GM21723 (cell line): ENCODE results near the gene ALDH8A1.

Experiments used
- ATAC-seq: cut with Tn5 transposase; IDR thresholded peaks from one replicate; pipeline ENCODE4 v1.9.1; 2021; ENCODE audit warnings: mild to moderate bottlenecking, moderate library complexity; ENCODE audit not compliant: unreplicated experiment

Gene ALDH8A1, protein sequence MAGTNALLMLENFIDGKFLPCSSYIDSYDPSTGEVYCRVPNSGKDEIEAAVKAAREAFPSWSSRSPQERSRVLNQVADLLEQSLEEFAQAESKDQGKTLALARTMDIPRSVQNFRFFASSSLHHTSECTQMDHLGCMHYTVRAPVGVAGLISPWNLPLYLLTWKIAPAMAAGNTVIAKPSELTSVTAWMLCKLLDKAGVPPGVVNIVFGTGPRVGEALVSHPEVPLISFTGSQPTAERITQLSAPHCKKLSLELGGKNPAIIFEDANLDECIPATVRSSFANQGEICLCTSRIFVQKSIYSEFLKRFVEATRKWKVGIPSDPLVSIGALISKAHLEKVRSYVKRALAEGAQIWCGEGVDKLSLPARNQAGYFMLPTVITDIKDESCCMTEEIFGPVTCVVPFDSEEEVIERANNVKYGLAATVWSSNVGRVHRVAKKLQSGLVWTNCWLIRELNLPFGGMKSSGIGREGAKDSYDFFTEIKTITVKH

DNA sequence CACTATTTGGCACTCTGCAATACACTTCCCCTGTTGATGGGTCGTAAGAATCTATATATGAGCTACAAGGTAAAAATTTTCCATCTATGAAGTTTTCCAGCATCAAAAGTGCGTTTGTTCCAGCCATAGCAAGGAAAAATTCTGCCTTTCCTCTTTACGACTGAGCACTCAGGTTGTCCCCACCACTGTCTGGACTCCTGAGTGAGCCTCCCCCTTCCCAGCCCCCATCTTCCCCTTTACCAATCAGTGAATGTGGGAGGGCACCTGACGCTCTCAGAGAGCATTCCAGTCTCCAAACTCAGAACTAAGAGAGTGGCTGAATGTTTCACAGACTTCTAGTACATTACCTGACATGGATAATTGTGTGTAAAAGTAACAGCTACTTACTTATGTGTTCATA is at the start of gene ALDH8A1:
Gene ALDH8A1, minus strand, starts transcription at position 175 of the 400 bp plus-strand sequence. Its CDS starts 48 bp downstream, at position 127.
- ATAC-seq, result no peak

DNA sequence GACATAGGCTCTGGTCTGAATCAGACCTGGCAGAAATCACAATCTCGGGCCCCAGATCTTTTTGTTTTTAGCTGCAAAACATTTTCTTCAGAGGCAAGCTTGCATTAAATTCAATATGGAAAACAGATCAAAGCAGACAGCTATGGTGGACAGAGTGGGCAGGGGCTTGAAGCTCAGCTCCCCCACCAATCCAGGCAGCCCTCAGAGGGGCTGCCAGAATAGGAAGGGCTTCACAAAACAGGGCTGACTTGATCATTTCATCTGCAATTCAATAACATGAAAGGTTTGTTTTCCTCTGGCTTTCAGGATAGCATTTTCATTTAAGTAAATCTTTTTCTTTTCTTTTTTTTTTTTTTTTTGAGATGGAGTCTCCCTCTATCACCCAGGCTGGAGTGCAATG is 49.2 kb upstream of the ALDH8A1 start:
- ATAC-seq, result no peak

DNA sequence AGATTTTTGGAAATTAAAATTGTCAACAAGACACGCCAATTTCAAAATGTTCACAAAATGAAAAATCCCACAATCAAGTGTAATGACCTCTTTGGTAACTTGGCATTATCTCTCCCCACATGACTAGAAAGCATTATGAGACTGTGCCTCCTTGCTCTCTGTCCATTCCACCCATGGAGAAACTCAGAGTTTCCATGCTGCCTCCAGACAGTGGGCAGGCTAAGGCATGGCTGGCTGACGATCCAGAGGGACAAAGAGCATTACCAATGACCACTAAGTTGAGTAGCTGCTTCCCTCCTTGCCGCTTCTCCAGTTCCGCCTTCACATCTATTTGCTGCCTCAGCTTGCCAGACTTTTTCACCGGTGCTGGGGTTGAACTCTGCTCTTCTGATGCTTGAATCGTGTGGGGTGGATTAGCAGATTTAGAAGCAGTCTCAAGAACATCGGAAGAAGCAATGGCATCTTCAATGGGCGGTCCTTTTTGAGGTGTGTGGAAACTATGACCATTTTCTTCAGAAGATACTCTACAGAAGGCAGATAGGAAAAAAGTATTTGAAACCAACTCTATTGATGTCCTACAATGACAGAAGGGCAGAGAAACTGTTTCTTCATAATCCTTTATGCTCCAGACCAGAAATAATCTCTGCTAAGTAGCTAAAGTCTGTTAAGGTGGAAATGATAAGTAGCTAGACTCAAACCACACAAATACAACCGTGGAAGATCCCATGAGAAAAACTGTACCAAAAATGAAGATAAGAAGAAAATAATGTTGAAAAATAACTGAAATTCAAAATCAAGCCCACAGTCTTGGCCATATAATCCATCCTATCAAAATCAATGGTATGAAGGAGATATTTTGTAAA is 47.5 kb upstream of the ALDH8A1 start:
- no peak for ATAC-seq

DNA sequence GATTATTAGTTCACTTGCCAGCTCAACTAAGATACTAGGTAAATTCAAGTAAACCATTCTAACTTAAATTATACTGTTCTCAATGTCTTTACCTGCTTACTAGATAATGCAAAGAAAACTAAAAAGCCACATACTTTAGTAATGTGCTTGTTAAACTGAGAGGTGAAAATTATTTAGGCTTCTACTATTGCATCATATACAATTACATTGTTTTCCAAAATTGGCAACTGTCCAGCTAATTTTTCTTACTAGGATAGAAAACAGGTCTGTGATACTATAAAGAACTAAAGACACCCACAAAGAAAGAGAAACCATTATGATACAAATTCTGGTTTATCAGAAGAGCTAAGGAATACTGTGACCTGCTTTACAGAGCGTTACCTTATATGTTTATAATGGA is 45.6 kb upstream of the ALDH8A1 start:
- no peak for ATAC-seq

DNA sequence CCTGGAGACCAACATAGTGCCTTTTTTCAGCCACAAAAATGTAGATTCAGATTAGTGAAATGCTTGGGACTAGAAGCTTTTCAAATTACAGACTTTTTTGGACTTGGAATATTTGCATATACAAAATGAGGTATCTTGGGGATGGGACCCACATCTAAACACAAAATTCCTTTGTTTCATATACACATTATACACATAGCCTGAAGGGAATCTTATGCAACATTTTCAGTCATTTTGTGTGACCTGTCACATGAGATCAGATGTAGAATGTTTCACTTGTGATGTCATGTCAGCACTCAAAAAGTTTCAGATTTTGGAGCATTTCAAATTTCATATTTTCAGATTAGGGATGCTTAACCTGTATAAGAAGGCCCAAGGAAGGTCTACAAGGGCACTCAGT is 44.5 kb upstream of the ALDH8A1 start:
- no peak for ATAC-seq

DNA sequence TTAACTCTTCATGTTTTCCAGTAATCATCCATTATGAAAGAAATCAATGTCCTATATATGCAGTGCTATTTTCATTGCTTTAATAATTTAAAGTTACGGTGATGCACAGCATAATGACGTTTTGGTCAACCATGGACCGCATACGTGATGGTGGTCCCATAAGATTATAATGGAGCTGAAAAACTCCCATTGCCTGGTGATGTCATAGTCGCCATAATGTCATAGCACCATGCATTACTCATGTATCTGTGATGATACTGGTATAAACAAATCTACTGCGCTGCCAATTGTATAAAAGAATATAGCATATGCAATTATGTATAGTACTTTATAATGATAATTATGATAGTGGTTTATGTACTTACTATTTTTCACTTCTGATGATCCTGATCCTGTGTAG is 42.3 kb upstream of the ALDH8A1 start:
- no peak for ATAC-seq

DNA sequence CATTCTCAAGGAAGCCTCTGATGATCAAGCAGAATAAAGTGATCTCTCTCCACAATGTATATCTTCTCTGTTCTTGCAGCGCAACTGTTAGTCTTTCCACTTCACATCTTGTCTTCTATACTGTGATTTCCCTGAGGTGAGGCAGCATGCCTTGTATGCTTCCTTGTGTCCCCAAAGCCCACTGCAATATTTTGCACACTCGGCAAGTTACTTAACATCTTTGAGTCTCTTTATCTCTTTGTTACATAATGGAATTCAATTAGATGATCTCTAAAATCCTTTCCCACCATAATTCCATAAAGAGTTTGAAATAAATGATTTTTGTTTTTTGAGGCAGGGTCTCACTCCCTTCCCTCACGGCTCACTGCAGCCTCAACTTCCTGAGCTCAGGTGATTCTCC is 40.4 kb upstream of the ALDH8A1 start:
- ATAC-seq, result no peak

DNA sequence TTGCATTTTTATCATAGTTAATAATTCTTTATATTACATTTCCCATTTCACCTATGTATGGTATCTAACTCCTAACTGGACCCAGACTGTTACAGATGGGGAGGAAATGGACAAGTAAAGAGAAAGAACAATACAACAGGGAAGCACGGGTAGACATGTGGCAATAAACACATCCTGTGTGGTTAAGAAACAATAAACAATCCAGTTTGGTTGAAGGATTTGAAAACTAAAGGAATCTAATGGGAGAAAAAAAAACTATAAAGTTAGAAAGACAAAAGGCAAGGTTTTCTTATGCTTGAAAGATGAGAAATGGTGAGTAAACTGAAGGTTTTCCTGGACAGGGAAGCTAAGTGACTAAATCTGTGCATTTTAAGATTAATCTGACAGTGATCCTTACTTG is 34.9 kb upstream of the ALDH8A1 start:
- no peak for ATAC-seq

DNA sequence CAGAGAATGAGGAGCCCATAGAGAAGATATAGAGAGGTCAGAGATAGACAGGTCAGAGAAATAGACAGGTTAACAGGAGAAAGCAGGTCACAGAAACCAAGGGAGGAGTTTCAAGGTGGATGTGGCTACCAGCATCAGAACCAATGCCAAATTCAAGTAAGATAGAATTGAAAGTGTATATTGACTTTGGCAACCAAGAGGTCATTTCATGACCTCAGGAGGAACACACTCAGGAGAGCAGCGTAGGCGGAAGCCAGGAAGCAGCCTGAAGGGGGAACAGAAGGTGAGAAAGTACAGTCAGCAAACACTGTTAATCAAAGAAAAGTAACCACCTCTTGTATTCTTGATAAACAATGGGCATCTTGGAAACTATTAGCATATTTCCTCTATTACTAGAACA is 33.9 kb upstream of the ALDH8A1 start:
- no peak for ATAC-seq

DNA sequence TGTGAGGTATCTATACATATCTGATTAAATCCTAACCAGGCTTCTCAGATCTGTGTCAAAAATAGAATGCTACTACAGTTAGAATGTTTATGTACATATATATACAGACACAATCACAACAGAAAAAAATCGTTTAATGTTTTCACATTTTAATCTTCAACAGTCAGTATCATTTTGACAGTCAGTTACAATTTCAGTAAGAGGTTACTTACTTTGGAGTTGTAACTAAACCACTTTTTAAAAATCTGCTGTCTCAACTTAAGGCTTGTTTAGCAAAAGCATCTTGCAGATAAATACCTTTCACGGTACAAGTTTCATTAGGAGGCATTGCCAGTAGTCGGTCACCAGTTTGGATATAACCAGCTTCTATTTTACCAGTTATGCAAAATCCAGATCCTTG is 32.3 kb upstream of the ALDH8A1 start:
- ATAC-seq, result no peak

DNA sequence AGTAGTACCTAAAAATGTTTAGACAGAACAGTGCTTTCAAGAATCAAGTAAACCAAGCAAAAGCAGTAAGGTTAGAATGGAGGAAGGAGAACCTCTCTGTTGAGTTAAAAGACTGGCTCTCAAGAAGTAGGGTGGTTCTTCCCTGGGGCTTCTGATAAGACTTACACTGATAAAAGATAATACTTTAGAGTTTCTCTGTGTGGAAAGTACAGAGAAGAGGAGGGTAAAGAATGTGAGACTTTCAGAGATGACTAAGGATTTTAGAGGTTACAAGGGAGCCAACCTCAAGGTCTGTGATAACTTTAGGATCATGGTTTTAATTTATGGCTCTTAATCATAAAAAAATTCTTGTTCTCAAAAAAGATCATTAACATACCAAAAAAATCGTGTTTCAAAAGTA is 30.9 kb upstream of the ALDH8A1 start:
- no peak for ATAC-seq

DNA sequence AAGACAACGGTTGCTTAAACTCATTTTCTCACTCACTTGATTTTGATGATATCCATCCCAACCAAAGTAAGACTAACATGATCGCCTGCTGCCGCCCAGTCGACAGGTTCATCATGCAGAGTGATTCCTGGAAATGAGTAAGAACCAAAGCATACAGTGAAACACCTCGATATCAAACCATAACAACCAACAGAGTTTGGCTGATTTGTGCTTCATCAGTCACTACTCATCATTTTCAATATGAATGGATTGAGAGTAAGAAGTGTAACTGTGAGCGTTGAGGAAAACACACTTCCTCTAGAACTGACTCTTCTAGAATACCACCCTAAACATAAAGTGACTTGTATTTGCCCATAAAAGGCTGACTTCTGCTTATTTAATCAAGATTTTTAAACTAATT is 29.2 kb upstream of the ALDH8A1 start:
- peak; percentile 88 for ATAC-seq

DNA sequence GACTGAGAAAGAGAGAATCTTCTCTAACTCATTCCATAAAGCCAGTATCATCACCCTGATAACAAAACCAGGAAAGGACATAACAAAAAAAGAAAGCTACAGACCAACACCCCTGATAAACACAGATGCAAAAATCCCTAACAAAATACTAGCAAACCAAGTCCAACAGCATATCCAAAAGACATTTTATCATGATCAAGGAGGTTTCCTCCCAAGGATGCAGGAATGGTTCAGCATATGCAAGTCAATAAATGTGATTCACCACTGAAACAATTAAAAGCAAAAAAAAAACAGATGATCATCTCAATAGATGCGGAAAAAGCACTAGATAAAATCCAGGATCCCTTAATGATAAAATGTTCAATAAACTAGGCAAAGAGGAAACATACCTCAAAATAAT is 24.5 kb upstream of the ALDH8A1 start:
- ATAC-seq, result no peak

DNA sequence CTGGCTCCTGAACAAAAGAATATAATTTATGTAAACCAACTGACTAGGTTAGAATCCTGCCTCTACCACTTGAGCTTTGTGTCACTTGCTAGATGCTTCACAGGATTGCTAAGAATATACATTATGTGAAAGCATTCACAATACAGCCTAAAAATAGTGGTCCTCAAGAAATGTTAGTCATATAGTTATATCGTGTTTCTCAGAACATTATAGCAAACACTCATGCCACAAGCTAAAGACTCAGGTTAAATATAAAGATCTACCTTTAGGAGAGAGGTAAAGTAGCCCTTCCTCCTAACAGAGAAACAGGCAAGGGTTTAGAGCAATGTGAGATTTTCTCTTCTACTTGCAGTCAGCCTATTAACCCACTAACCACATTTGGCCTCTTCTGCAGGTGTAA is 17.8 kb upstream of the ALDH8A1 start:
- peak; percentile 66 for ATAC-seq

DNA sequence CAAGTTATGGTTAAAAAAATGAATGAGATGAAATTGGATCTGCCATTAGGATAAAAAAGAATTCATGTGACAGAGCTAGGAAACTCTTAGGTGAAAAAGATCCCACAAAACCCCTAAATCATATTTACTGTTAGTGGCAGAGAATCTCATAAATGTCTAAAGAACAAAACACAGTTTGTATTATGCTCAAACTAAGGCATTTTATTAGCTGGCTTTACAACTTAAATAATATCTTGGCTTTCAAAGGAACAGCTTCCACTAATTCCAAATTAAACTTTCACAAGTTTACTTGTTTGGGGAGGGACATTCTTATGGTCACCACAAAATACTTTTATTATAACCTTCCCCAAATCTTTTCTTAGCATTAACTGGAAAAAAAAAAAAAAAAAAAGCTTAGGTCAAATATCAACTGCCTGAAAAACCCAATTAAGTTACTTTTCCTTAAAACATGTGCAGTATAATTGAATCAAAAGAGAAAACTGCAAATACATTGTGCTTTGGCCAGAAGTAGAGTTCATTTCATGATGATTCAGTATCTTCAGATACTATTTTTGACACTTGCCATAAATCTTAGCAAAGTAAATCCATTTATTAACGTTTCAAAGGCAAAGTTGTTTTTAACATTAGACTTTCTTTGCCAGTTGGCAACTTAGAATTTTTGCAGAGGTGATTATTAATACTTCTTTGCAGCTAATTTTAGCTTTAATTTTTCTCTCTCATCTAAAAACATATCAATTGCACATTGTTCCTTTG is 14.7 kb upstream of the ALDH8A1 start:
- ATAC-seq, result no peak

DNA sequence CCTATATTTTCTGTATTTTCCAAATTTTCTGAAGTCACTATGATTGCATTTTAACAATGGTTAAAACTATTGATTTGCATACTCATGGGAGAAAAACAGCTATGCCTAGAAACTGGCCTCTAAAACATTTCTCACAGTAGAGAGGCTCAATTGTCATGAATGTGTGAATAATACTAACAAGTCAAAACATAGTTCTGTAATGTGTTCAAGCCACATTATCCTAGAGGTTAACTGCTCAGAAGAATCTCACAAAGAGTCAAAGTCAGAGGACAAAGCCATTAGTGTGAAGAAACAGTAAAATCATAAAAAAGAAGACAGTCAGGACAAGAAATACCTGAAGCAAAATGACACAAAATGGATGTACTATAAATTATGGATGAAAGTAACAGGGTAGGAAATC is 12.5 kb upstream of the ALDH8A1 start:
- no peak for ATAC-seq

DNA sequence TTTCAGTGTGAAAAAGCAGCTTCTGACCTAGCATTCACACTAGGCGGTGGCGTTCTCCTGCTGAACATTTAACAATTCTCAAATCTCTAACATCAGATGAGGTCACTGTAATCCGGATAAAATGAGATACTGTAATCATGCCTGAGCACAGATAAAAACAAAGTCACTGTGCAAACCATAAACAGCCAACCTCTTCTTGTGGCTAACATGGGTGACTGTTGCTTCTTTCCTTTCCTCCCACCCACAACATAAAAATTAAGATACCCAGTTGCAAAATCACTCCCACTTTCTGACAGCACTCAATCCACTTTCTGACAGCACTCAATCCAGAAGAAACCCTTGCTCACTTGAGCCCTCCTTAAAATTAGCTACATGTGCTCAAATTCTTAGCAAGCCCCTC is 11.5 kb upstream of the ALDH8A1 start:
- ATAC-seq, result no peak

DNA sequence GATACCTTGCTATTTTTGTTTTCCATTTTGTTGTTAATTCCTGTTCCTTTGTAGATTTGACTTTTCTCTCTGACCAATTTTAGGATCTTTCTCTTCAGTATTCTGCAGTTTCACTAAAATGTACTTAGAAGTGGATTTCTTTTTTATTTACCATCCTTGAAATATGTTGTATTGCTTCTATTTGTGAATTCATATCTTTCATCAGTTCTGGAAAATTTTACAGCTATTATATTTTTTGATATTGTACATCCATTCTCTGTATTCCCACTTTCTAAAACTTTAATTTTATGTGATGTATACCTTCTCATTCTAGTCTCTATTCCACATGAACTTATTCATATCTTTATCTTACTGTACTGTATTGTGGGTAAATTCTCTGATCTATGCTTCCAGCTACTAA is 9.7 kb upstream of the ALDH8A1 start:
- no peak for ATAC-seq

DNA sequence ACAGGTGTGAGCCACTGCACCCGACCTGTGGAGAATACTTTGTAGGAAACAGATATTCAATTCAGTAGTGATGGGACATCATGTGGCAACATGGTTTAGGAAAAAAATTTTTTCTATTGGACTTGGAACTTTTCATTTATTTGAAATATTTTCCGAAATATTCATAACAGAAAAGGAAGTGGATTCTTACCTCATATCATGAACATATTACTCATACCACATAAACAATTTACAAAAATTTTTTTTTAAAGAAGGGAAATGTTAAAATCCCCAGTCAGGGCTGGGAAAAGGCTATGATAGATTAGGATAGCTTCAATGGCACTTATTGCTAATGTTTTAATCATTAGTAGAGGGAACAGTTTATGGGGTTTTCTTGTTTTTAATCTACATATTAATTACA is 6.8 kb upstream of the ALDH8A1 start:
- no peak for ATAC-seq

DNA sequence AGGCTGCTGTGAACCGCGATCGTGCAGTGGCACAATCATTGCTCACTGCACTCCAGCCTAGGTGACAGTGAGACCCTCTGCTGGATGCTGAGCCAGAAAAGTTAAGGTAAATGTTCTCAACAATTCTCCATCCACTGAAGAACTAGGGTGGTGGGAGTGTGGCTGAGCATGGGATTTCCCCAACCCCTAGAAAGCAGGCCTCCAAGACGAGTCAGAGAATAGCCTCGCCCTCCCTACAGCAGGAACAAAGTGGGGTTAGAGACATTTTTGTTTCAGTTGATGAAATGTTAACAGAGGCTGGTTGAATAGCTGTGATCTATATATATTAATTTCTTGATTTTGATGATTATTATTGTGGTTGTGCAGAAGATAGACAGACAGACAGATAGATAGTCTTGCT is 6.1 kb upstream of the ALDH8A1 start:
- ATAC-seq, result no peak

DNA sequence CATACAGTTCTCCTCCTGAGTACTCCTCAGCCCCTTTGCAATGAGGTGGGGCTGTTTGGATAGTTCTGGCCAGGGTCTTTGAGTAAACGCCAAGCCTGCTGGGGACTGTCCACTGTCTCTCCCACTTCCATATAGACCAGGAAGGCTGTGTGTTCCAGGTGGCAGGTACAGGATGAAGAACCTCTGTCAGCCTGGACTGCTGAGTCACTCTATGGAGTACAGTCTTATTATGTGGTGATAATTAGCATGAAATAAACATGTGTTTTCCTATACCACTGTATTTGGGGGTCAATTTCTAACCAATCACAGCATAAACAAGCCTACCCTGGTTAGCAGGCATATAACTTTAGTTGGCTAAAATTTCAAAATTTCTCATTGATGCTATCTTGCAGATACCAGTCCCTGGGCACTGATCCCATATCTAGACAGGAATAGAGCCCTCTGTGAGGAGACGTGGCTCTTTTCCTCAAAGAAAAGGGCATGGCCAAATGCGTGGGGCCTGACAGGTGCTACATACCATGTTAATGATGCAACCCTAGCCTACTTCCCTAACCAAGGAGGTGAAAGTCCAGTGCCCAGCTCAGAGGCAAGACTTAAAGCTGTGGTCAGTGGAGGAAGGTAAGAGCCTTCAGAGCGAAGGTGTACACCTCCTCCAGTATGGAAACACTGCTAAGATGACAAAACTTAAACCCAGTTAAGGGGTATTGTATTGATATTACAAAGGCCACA is 4.5 kb upstream of the ALDH8A1 start:
- no peak for ATAC-seq
